ENCODE data around the gene ZNF593.
A peak's percentile ranks its signal among the peaks of the same experiment; 100 is the strongest.

The ZNF593 gene

GRCh38 chr1:26169669-26170471 lies at the start of gene ZNF593:
TSS of gene ZNF593 (plus strand) at chr1:26169908. CDS start at chr1:26169984, 76 bp downstream.
- peak; percentile 91 for DNase-seq (ENCODE audit: low spot score)

- DNase-seq (ENCODE audit: low spot score): no peak
Measured at GRCh38 chr1:26121854-26122773, 47.6 kb upstream of the ZNF593 start.

- no peak for DNase-seq (ENCODE audit: low spot score)
Measured at GRCh38 chr1:26122988-26123973, 46.4 kb upstream of the ZNF593 start.

- no peak for DNase-seq (ENCODE audit: low spot score)
Measured at GRCh38 chr1:26124418-26125331, 45.0 kb upstream of the ZNF593 start.

GRCh38 chr1:26125382-26125781 lies 44.3 kb upstream of the ZNF593 start:
- DNase-seq (ENCODE audit: low spot score): no peak

- DNase-seq (ENCODE audit: low spot score): no peak
Measured at GRCh38 chr1:26125946-26126320, 43.8 kb upstream of the ZNF593 start.

GRCh38 chr1:26126321-26127084 lies 43.2 kb upstream of the ZNF593 start:
- no peak for DNase-seq (ENCODE audit: low spot score)

- DNase-seq (ENCODE audit: low spot score): no peak
Measured at GRCh38 chr1:26127235-26128163, 42.2 kb upstream of the ZNF593 start.

GRCh38 chr1:26129778-26130177 lies 39.9 kb upstream of the ZNF593 start:
- DNase-seq (ENCODE audit: low spot score): no peak

- no peak for DNase-seq (ENCODE audit: low spot score)
Measured at GRCh38 chr1:26130695-26131094, 39.0 kb upstream of the ZNF593 start.

GRCh38 chr1:26132128-26132833 lies 37.4 kb upstream of the ZNF593 start:
- no peak for DNase-seq (ENCODE audit: low spot score)

GRCh38 chr1:26132834-26133167 lies 36.9 kb upstream of the ZNF593 start:
- no peak for DNase-seq (ENCODE audit: low spot score)

- no peak for DNase-seq (ENCODE audit: low spot score)
Measured at GRCh38 chr1:26134466-26134865, 35.2 kb upstream of the ZNF593 start.

GRCh38 chr1:26138974-26139558 lies 30.6 kb upstream of the ZNF593 start:
- DNase-seq (ENCODE audit: low spot score): no peak

GRCh38 chr1:26142159-26142558 lies 27.5 kb upstream of the ZNF593 start:
- no peak for DNase-seq (ENCODE audit: low spot score)

GRCh38 chr1:26145041-26145959 lies 24.4 kb upstream of the ZNF593 start:
- DNase-seq (ENCODE audit: low spot score): no peak

- no peak for DNase-seq (ENCODE audit: low spot score)
Measured at GRCh38 chr1:26145960-26146294, 23.8 kb upstream of the ZNF593 start.
